ENCODE measurements around the gene ZBTB16. TPM values are rescaled to one million over a fixed set of nuclear protein-coding genes. Genes with fewer than 3 reads are reported as not detected.

Gene ZBTB16
- total and polyA plus RNA-seq, 2 donors (not counting 3 experiments of a cell fraction or from before 2014, with no cell fraction given) = 9.8 to 20.3 TPM

DNA sequence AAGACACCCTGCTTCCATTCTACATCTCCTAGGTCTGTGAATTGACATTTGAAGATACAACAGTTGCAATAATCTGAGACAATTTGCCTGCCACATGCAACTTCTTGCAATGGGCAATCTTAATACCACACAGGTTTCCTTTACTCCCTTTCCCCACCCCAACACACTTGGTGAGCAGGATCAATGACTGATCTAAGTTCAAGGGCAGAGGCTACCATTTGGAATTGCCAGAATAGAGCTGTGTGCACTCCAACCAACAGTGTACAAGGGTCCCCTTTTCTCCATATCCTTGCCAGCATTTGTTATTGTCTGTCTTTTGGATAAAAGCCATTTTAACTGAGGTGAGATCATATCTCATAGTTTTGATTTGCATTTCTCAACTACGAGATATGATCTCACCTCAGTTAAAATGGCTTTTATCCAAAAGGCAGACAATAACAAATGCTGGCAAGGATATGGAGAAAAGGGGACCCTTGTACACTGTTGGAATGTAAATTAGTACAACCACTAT is 233.7 kb downstream of the ZBTB16 start:
- Histone ChIP-seq H3K27me3 (ENCODE audit: control insufficient read depth in 2 of 2, insufficient read depth in 2 of 2, low read length in 2 of 2) (no peaks in the 10 kb centered on the region), H2AFZ (ENCODE audit: low read depth, low read length) (peak overlapping the region; percentile 14), H3K4me1 (ENCODE audit: control insufficient read depth, extremely low read depth, insufficient read depth, low read length) (peaks cover 65% of the 10 kb centered on the region), H3K9ac (replicated peaks; ENCODE audit: extremely low read depth, insufficient read depth, low read length) (peak overlapping the region; percentile 91), H4K20me1 (replicated peaks; ENCODE audit: control insufficient read depth, extremely low read depth, insufficient read depth, low read length) (no peaks in the 10 kb centered on the region), H3K27ac (ENCODE audit: insufficient read depth, low read depth, low read length) (peak overlapping the region; percentile 100), H3K79me2 (ENCODE audit: control insufficient read depth, insufficient read depth, low read length) (peaks cover 18% of the 10 kb centered on the region), H3K9me1 (replicated peaks; ENCODE audit: control insufficient read depth, extremely low read depth, insufficient read depth, low read length) (no peaks in the 10 kb centered on the region), H3K4me3 (replicated peaks in 1 of 3; ENCODE audit: insufficient read depth in 1 of 3, low read depth in 1 of 3, low read length in 3 of 3) (no peak overlapping the region), H3K4me2 (ENCODE audit: insufficient read depth, low read length) (peak overlapping the region; percentile 96), H3K9me3 (replicated peaks; ENCODE audit: control insufficient read depth, insufficient read depth, low read length) (no peaks in the 10 kb centered on the region), H3K36me3 (ENCODE audit: control insufficient read depth in 2 of 2, extremely low read depth in 1 of 2, insufficient read depth in 2 of 2, low read length in 2 of 2) (no peaks in the 10 kb centered on the region)
- TF ChIP-seq JUN (IDR thresholded peaks at IDR 0.05; ENCODE audit: borderline replicate concordance, insufficient read depth, insufficient read length, low read depth) (peak; percentile 39), POLR2A (IDR thresholded peaks at IDR 0.05; ENCODE audit: low read depth, low read length) (no peak), POLR2AphosphoS5 (IDR thresholded peaks at IDR 0.05; ENCODE audit: insufficient read depth, low read depth, low read length) (no peak), GATA2 (IDR thresholded peaks at IDR 0.05; ENCODE audit: insufficient read depth, insufficient read length, low read depth, low read length) (peak; percentile 56), FOS (IDR thresholded peaks at IDR 0.05; ENCODE audit: borderline replicate concordance, insufficient read depth, low read length) (no peak)
- TF ChIP-seq, protein P1, sequence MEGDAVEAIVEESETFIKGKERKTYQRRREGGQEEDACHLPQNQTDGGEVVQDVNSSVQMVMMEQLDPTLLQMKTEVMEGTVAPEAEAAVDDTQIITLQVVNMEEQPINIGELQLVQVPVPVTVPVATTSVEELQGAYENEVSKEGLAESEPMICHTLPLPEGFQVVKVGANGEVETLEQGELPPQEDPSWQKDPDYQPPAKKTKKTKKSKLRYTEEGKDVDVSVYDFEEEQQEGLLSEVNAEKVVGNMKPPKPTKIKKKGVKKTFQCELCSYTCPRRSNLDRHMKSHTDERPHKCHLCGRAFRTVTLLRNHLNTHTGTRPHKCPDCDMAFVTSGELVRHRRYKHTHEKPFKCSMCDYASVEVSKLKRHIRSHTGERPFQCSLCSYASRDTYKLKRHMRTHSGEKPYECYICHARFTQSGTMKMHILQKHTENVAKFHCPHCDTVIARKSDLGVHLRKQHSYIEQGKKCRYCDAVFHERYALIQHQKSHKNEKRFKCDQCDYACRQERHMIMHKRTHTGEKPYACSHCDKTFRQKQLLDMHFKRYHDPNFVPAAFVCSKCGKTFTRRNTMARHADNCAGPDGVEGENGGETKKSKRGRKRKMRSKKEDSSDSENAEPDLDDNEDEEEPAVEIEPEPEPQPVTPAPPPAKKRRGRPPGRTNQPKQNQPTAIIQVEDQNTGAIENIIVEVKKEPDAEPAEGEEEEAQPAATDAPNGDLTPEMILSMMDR (IDR thresholded peaks at IDR 0.05; ENCODE audit: extremely low read depth in 1 of 2, insufficient read depth in 1 of 2, low read depth in 1 of 2, low read length in 2 of 2) = no peak
- peak; percentile 80 for DNase-seq (ENCODE audit: low read depth, low spot score)
- dilution Hi-C loops (cut with MboI; ENCODE audit: extremely low pct_ligation_motif_present, low sequenced_read_pairs) (no loop called here), intact Hi-C loops (cut with micrococcal nuclease) (loop anchor here (2.0 kb wide), 2 partner anchors 14 to 114 kb away; no protein-coding TSS in a partner anchor)
- ChIA-PET POLR2A (interaction anchor here (1.3 kb wide), 1 partner anchor 14 kb away, joined by 7 read pairs; no protein-coding TSS in a partner anchor), CTCF (interaction anchor here (1.6 to 7.1 kb wide), 2 partner anchors 12 to 15 kb away, joined by 5 to 41 read pairs; no protein-coding TSS in a partner anchor)
- BruUV-seq (replicated peaks) = no TSS peak
- peak; percentile 57 for FAIRE-seq

All from endothelial cell of umbilical vein (primary cell).